HPDE6-E6E7 (cell line): Measurements from ENCODE around the gene AP3D1.
"Not testable (repeated sequence)": the region's sequence is repeated elsewhere in the genome, so short reads cannot be mapped to it uniquely, and the experiment has no call there.

ENCODE experiments used
- DNase-seq: peaks from one replicate; pipeline ENCODE4 v3.0.0; 2011; ENCODE audit warnings: missing footprints; ENCODE audit errors: extremely low spot score

The AP3D1 gene

GRCh38 chr19:2128252-2128651 lies 23.1 kb downstream of the AP3D1 start:
- not testable (repeated sequence) for DNase-seq

GRCh38 chr19:2127758-2128157 lies 23.6 kb downstream of the AP3D1 start:
- DNase-seq = no peak

GRCh38 chr19:2126879-2127518 lies 24.4 kb downstream of the AP3D1 start:
- DNase-seq = no peak

GRCh38 chr19:2123682-2124387 lies 27.5 kb downstream of the AP3D1 start:
- no peak for DNase-seq

- no peak for DNase-seq
Measured at GRCh38 chr19:2122982-2123381, 28.4 kb downstream of the AP3D1 start.

- DNase-seq = no peak
Measured at GRCh38 chr19:2122251-2122650, 29.1 kb downstream of the AP3D1 start.

GRCh38 chr19:2121416-2122051 lies 29.8 kb downstream of the AP3D1 start:
- DNase-seq = no peak

- no peak for DNase-seq
Measured at GRCh38 chr19:2120821-2121220, 30.5 kb downstream of the AP3D1 start.

GRCh38 chr19:2119921-2120785 lies 31.2 kb downstream of the AP3D1 start:
- no peak for DNase-seq

- no peak for DNase-seq
Measured at GRCh38 chr19:2118438-2118837, 32.9 kb downstream of the AP3D1 start.

- DNase-seq = no peak
Measured at GRCh38 chr19:2117215-2117960, 34.0 kb downstream of the AP3D1 start.

GRCh38 chr19:2116507-2116906 lies 34.9 kb downstream of the AP3D1 start:
- DNase-seq = no peak

GRCh38 chr19:2115911-2116426 lies 35.4 kb downstream of the AP3D1 start:
- no peak for DNase-seq

- no peak for DNase-seq
Measured at GRCh38 chr19:2115324-2115723, 36.0 kb downstream of the AP3D1 start.

- DNase-seq = no peak
Measured at GRCh38 chr19:2114821-2115220, 36.5 kb downstream of the AP3D1 start.

- DNase-seq = no peak
Measured at GRCh38 chr19:2114218-2114617, 37.1 kb downstream of the AP3D1 start.

- DNase-seq = no peak
Measured at GRCh38 chr19:2113439-2114211, 37.7 kb downstream of the AP3D1 start.

- DNase-seq = no peak
Measured at GRCh38 chr19:2112516-2113320, 38.6 kb downstream of the AP3D1 start.

GRCh38 chr19:2111886-2112285 lies 39.5 kb downstream of the AP3D1 start:
- no peak for DNase-seq

GRCh38 chr19:2111425-2111824 lies 39.9 kb downstream of the AP3D1 start:
- DNase-seq = no peak
